Kidney epithelial cell (primary cell): Measurements from ENCODE around the gene DYNC1LI2. TPM values are rescaled to one million over a fixed set of nuclear protein-coding genes. Genes with fewer than 3 reads are reported as not detected.

ENCODE experiments used
- DNase-seq: peaks from one replicate; pipeline ENCODE4 v3.0.0-alpha.2; 2010; ENCODE audit warnings: low read depth
- H3K27me3 ChIP-seq: 2 replicates; pipeline ENCODE4 v1.6.0; 2011; ENCODE audit warnings: low read length; ENCODE audit not compliant: control insufficient read depth, insufficient read depth
- H3K36me3 ChIP-seq: 2 replicates; pipeline ENCODE4 v1.5.1; 2011; ENCODE audit warnings: low read length; ENCODE audit not compliant: control insufficient read depth, insufficient read depth
- H3K4me3 ChIP-seq: 2 replicates; pipeline ENCODE4 v1.5.1; 2011; ENCODE audit warnings: low read depth, mild to moderate bottlenecking, control low read depth, low read length
- total RNA-seq: library from RNA; depleted of rRNA; stranded (reverse); fragments of >200 nt; gene quantifications from 2 replicates; pipeline ENCODE4 v1.2.3, GENCODE V29; 2015
- TF ChIP-seq, protein P1 (sequence below): IDR thresholded peaks from 2 replicates; pipeline ENCODE4 v1.5.1; 2011; ENCODE audit warnings: mild to moderate bottlenecking, moderate library complexity, low read length, control low read depth, inconsistent platforms; ENCODE audit not compliant: insufficient read depth, poor library complexity, severe bottlenecking

DYNC1LI2 gene
- total RNA-seq, 1 donor from 2014 or later: 126 TPM

DNA sequence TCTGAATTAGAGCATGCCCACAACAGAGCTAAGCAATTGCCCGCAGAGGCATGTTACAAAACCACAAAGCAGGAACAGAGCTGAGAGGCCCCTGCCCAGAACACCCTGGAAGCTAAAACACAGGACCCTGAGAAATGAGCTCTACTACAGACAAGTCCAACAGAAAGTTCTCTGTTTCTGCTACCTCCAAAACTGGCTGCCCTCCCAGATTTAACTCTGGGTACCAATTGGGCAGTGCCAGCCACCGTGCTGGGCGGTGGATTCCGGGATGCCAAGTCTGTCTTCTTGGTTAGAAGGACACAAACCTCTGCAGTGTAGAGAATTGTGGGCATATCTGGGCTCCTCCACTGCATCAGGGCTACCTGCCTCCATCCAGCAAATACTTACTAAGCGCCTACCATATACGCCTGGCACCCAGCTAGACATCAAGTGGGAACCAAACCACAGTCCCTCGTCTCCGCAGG lies 55.9 kb downstream of the DYNC1LI2 start:
- Histone ChIP-seq H3K4me3 (peak overlapping the region; percentile 61), H3K27me3 (peaks cover 3% of the 10 kb centered on the region), H3K36me3 (no peaks in the 10 kb centered on the region)
- TF ChIP-seq, protein P1, sequence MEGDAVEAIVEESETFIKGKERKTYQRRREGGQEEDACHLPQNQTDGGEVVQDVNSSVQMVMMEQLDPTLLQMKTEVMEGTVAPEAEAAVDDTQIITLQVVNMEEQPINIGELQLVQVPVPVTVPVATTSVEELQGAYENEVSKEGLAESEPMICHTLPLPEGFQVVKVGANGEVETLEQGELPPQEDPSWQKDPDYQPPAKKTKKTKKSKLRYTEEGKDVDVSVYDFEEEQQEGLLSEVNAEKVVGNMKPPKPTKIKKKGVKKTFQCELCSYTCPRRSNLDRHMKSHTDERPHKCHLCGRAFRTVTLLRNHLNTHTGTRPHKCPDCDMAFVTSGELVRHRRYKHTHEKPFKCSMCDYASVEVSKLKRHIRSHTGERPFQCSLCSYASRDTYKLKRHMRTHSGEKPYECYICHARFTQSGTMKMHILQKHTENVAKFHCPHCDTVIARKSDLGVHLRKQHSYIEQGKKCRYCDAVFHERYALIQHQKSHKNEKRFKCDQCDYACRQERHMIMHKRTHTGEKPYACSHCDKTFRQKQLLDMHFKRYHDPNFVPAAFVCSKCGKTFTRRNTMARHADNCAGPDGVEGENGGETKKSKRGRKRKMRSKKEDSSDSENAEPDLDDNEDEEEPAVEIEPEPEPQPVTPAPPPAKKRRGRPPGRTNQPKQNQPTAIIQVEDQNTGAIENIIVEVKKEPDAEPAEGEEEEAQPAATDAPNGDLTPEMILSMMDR: no peak
- no peak for DNase-seq

DNA sequence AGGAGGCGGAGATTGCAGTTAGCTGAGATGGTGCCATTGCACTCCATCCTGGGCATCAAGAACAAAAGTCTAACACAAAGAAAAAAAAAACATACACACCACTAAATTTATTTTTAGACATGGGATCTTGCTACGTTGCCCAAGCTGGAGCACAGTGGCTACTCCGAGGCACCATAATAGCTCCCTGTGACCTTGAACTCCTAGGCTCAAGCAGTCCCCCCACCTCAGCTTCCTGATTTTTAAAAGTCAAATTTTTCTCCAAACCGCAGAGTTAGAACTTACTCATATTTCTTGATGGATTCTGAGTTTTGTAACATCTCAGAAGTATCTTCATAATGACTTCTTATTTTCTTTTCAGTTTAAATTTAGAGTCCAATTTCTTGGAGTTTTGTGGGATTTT lies 58.3 kb downstream of the DYNC1LI2 start:
- Histone ChIP-seq H3K36me3 (no peaks in the 10 kb centered on the region), H3K27me3 (peaks cover 3% of the 10 kb centered on the region), H3K4me3 (no peak overlapping the region)
- TF ChIP-seq, protein P1: no peak
- DNase-seq: no peak

DNA sequence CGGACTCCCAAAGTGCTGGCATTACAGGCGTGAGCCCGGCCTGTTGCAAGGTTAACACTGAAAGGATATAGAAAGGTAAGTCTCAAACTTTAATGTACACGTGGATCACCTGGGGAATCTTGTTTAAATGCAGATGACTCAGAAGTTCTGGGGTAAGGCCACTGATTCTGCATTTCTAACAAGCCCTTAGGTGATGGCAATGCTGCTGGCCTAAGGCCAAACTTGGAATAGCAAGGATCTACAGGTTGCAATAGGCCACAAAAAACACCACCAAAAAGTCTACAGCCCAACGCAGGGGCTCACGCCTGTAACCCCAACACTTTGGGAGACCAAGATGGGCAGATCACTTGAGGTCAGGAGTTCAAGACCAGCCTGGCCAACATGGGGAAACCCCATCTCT lies 59.1 kb downstream of the DYNC1LI2 start:
- DNase-seq: no peak
- H3K27me3 ChIP-seq: peaks cover 3% of the 10 kb centered on the region
- TF ChIP-seq, protein P1: no peak
- H3K4me3 ChIP-seq: no peak overlapping the region
- H3K36me3 ChIP-seq: no peaks in the 10 kb centered on the region

DNA sequence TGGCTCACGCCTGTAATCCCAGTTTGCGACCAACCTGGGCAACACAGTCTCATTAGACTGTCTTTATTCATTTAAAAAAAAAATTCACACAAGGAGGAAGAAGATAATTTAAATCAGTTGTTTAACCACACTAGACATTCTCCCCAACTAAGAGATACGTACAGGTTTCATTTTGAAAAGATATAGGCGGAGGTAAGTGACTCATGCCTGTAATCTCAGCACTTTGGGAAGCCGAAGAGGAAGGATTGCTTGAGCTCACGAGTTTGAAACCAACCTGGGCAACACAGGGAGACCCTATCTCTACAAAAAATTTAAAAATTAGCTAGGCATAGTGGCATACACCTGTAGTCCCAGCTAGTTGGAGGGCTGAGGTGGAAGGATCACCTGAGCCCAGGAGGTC lies 60.2 kb downstream of the DYNC1LI2 start:
- DNase-seq: no peak
- TF ChIP-seq, protein P1: no peak
- Histone ChIP-seq H3K27me3 (no peaks in the 10 kb centered on the region), H3K36me3 (no peaks in the 10 kb centered on the region), H3K4me3 (no peak overlapping the region)

DNA sequence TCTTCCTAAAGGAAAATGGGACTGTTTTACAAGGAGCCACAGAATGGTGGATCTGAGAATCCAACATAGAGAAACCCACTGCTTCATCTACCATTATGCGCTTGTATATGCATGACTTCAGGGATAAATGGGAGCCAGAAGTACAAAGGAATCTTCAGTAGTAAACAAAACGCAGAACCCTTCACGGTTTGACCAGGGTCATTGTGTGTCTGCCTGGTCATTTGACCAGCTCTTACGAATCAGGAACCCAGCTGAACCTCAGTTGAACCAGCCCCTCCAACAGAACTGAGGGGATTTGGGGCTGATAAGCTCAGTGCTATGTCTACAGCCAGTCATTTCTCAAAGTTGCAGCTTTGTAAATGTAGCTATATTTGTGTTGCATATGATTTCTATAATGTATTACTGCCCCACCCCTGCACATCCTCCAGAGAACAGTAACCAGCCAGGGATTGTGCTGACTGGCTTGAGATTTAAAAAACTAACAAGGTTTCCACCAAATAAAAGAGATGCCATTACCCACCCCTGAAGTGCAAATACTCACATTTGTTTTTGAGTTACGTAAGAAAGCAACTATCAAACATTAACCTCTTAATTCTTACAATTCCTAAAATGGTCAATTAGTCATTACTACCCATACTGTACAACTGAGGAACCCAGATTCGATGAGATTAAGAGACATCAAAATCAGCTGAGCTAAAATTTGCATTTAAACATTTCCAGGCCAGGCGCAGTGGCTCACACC lies 61.1 kb downstream of the DYNC1LI2 start:
- no peaks in the 10 kb centered on the region for H3K36me3 ChIP-seq
- H3K27me3 ChIP-seq: no peaks in the 10 kb centered on the region
- TF ChIP-seq, protein P1: no peak
- H3K4me3 ChIP-seq: no peak overlapping the region
- DNase-seq: no peak

DNA sequence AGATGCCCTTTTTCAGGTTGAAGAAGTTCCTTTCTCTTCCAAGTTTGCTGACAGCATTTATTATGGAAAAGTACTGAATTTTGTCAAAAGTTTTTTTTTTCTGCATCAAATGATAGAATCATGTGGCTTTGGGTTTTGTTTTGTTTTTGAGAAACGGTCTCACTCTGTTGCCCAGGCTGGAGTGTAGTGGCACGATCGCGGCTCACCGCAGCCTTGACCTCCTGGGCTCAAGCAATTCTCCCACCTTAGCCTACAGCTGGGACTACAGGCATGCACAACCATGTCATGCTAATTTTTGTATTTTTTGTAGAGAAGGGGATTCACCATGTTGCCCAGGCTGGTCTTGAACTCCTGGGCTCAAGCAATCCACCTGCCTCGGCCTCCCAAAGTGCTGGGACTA lies 62.1 kb downstream of the DYNC1LI2 start:
- TF ChIP-seq, protein P1: no peak
- Histone ChIP-seq H3K4me3 (no peak overlapping the region), H3K36me3 (no peaks in the 10 kb centered on the region), H3K27me3 (no peaks in the 10 kb centered on the region)
- no peak for DNase-seq
